ENCODE measurements around the gene SLC18A2. TPM values are rescaled to one million over a fixed set of nuclear protein-coding genes. Genes with fewer than 3 reads are reported as not detected.

Gene SLC18A2
- polyA plus RNA-seq, 1 donor from 2014 or later, result 0.19 TPM

DNA sequence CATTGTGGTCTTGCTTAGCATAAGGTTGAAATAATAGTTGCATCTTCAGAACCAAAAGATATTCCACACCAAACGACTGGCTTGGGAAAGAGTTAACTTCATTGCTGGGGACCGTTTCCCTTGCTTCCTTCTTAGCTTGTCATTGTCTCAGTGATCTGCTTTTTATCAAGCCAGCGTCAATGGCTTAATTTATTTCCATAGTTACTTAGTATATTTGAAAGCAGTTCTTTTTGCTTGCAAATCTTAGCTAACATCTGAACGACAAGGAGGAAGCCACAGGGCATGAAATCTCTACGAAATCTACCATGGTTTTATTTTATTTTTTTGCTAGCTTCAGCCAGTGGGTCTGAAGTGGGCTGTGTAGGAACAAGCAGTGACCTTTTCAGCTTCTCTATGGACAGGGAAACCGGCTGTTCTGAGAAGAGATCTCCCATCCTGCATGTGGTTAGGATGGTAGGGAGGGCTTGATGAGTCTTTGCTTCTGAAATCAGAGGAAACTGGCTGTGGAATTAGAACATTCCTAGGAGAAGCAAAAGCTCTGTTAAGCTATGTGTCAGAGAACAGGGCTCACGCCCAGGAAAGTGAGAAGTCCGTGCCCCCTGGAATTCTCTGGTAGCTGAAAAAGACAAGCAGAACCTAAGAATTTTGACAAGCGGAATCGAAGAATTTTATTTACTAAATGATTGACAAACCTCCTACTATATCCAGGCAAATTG is 8.0 kb downstream of the SLC18A2 start:
- no peaks in the 10 kb centered on the region for H3K9me3 Mint-ChIP-seq
- peaks cover 20% of the 10 kb centered on the region for H3K27me3 Mint-ChIP-seq
- H3K4me3 Mint-ChIP-seq, result no peak overlapping the region
- H3K4me1 Mint-ChIP-seq, result no peaks in the 10 kb centered on the region
- H3K27ac Mint-ChIP-seq, result no peak overlapping the region
- no peaks in the 10 kb centered on the region for H3K36me3 Mint-ChIP-seq

- H3K4me1 Mint-ChIP-seq, result no peaks in the 10 kb centered on the region
- H3K36me3 Mint-ChIP-seq, result no peaks in the 10 kb centered on the region
- H3K4me3 Mint-ChIP-seq, result no peak overlapping the region
- peak overlapping the region in 1 of 3 donors; percentile 55 for H3K27ac Mint-ChIP-seq
- no peaks in the 10 kb centered on the region for H3K9me3 Mint-ChIP-seq
- peaks cover 18% of the 10 kb centered on the region for H3K27me3 Mint-ChIP-seq
These were observed 8.7 kb downstream of the SLC18A2 start for GRCh38 chr10:117249493-117250093.

DNA sequence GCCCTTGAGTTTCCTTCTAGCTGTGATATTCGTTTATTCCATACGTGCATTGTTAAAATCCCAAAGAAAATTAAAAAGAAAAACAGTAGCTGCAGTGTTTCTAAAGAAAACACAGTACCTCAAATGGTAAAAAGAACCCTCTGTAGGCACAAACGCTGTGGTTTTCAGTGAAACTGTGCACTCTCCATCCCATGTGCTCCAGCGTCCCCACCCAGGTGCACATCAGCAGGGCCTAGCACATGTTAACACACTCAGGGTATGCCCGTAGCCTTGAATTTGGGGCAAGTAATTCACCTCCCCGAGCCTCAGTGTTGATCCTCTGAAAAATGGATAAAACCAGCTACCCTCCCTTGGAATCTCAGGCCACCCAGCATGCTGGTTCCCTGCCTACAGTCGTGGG is 9.5 kb downstream of the SLC18A2 start:
- Mint-ChIP-seq H3K27ac (no peak overlapping the region), H3K4me1 (no peaks in the 10 kb centered on the region), H3K9me3 (no peaks in the 10 kb centered on the region)

DNA sequence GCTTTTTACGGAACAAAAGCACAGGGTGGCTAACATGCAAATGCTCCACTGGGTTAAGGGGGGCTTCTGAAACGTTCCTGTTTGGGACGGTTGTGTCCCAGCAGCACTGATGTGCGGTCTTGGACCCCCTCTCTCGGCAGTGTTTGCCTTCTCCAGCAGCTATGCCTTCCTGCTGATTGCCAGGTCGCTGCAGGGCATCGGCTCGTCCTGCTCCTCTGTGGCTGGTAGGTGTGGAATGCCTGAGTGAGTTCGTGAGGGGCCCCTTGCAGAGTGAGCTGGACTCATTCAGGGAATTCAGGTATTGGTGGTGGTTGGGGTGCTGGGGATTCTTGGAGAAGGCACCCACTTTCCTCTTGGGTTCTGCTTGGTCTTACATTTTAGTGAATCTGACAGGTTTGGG is 13.0 kb downstream of the SLC18A2 start:
- H3K4me1 Mint-ChIP-seq, result no peaks in the 10 kb centered on the region
- H3K4me3 Mint-ChIP-seq, result no peak overlapping the region
- H3K27ac Mint-ChIP-seq, result no peak overlapping the region
- H3K36me3 Mint-ChIP-seq, result no peaks in the 10 kb centered on the region
- peaks cover 12% of the 10 kb centered on the region for H3K27me3 Mint-ChIP-seq
- H3K9me3 Mint-ChIP-seq, result no peaks in the 10 kb centered on the region

More for the DNA sequence above, 9.5 kb downstream of the SLC18A2 start:
- Mint-ChIP-seq H3K36me3 (no peaks in the 10 kb centered on the region), H3K27me3 (peaks cover 10% of the 10 kb centered on the region), H3K4me3 (no peak overlapping the region)

DNA sequence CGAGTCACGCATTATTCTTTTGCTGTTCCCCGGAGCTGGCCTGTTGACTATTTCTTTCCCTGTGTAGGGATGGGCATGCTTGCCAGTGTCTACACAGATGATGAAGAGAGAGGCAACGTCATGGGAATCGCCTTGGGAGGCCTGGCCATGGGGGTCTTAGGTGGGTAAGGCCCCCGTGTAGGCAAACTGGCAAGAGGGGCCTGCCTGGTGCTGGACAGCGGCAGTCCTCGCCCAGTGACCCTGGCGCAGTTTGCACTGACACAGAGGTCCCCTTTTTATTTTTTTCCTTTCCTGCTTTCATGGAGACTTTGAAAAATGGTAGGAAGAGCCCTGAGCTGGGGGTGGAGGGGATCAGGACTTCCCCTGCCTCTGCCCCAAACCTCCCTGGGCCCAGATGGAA is 13.4 kb downstream of the SLC18A2 start:
- Mint-ChIP-seq H3K4me1 (no peaks in the 10 kb centered on the region), H3K27ac (no peak overlapping the region), H3K4me3 (no peak overlapping the region), H3K27me3 (peaks cover 16% of the 10 kb centered on the region), H3K36me3 (no peaks in the 10 kb centered on the region), H3K9me3 (no peaks in the 10 kb centered on the region)

- Mint-ChIP-seq H3K27me3 (peaks cover 13% of the 10 kb centered on the region), H3K4me1 (no peaks in the 10 kb centered on the region), H3K27ac (no peak overlapping the region)
These were observed 14.1 kb downstream of the SLC18A2 start for GRCh38 chr10:117254774-117255735.

GRCh38 chr10:117255835-117256460 is 15.0 kb downstream of the SLC18A2 start:
- Mint-ChIP-seq H3K27ac (no peak overlapping the region), H3K4me3 (no peak overlapping the region), H3K27me3 (peaks cover 15% of the 10 kb centered on the region), H3K4me1 (no peaks in the 10 kb centered on the region), H3K36me3 (no peaks in the 10 kb centered on the region), H3K9me3 (no peaks in the 10 kb centered on the region)

More at GRCh38 chr10:117254774-117255735, 14.1 kb downstream of the SLC18A2 start:
- Mint-ChIP-seq H3K4me3 (no peak overlapping the region), H3K36me3 (no peaks in the 10 kb centered on the region), H3K9me3 (no peaks in the 10 kb centered on the region)

DNA sequence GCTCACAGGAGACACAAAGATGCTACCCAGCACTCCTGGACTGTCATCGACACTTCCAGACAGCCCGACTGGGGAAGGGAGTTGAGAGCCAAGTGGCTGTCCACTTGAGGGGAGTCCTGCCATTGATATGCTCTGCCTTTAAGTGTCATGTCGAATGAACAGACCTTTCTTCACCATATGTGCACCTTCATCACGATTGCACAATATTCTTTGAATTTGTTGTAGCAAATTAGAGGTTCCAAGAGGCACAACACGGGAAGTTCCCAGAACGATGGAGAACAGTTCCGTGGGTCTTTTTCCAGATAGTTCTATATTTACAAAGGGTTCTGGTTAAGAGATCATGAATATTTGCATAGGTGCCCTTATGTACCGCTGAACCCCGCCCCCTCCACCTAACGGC is 16.0 kb downstream of the SLC18A2 start:
- H3K4me1 Mint-ChIP-seq, result no peaks in the 10 kb centered on the region
- H3K27me3 Mint-ChIP-seq, result peaks cover 20% of the 10 kb centered on the region
- no peaks in the 10 kb centered on the region for H3K36me3 Mint-ChIP-seq
- H3K4me3 Mint-ChIP-seq, result no peak overlapping the region
- H3K9me3 Mint-ChIP-seq, result no peaks in the 10 kb centered on the region
- H3K27ac Mint-ChIP-seq, result no peak overlapping the region

DNA sequence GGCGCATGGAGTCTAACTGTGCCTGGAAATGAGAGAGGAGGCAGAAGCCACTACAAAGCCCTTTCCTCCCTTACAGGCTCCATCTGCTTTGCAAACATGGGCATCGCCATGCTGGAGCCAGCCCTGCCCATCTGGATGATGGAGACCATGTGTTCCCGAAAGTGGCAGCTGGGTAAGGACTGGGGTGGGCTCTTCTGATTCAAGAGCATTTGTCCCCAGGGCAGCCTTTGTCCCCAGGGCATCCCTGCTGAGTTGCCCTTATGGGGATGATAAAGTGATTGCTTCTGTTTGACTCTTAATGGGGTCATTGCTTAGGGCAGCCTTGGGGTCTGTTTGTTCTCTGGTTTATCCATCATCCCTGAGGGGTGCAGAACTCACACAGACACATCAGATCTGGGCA is 16.8 kb downstream of the SLC18A2 start:
- Mint-ChIP-seq H3K4me1 (no peaks in the 10 kb centered on the region), H3K36me3 (no peaks in the 10 kb centered on the region), H3K27me3 (peaks cover 23% of the 10 kb centered on the region), H3K9me3 (no peaks in the 10 kb centered on the region), H3K4me3 (no peak overlapping the region), H3K27ac (peak overlapping the region in 1 of 3 donors; percentile 47)

DNA sequence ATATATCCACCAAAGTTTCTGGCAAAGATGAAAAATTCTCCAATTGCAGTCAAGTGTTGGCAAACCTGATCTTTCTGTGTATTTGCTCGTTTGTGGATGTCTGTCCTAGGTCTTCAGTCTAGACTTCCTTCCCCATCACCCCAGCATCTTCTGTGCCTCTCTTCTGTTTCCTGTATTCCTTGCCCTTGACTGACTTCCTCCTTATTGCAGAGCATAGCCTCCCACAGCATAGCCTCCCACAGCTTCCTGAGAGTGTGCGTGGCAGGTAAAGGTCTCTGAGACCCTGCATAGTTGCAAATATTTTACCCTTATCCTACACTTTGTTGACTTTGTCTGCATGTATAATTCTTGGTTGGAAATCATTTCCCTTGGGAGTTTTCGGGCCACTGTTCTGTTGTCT is 18.4 kb downstream of the SLC18A2 start:
- H3K27ac Mint-ChIP-seq, result no peak overlapping the region
- peaks cover 24% of the 10 kb centered on the region for H3K27me3 Mint-ChIP-seq
- no peaks in the 10 kb centered on the region for H3K9me3 Mint-ChIP-seq
- no peak overlapping the region for H3K4me3 Mint-ChIP-seq
- no peaks in the 10 kb centered on the region for H3K4me1 Mint-ChIP-seq
- no peaks in the 10 kb centered on the region for H3K36me3 Mint-ChIP-seq

- Mint-ChIP-seq H3K27me3 (peaks cover 24% of the 10 kb centered on the region), H3K36me3 (no peaks in the 10 kb centered on the region), H3K4me1 (no peaks in the 10 kb centered on the region), H3K4me3 (no peak overlapping the region), H3K27ac (peak overlapping the region in 1 of 3 donors; percentile 36), H3K9me3 (no peaks in the 10 kb centered on the region)
These were observed 19.2 kb downstream of the SLC18A2 start for GRCh38 chr10:117260084-117260483.

- Mint-ChIP-seq H3K27ac (no peak overlapping the region), H3K27me3 (peaks cover 24% of the 10 kb centered on the region), H3K4me1 (no peaks in the 10 kb centered on the region), H3K36me3 (no peaks in the 10 kb centered on the region), H3K4me3 (no peak overlapping the region), H3K9me3 (no peaks in the 10 kb centered on the region)
These were observed 20.6 kb downstream of the SLC18A2 start for GRCh38 chr10:117261501-117261900.

- Mint-ChIP-seq H3K36me3 (no peaks in the 10 kb centered on the region), H3K4me3 (no peak overlapping the region), H3K9me3 (no peaks in the 10 kb centered on the region), H3K4me1 (no peaks in the 10 kb centered on the region), H3K27me3 (peaks cover 19% of the 10 kb centered on the region), H3K27ac (no peak overlapping the region)
These were observed 21.5 kb downstream of the SLC18A2 start for GRCh38 chr10:117262291-117262902.

DNA sequence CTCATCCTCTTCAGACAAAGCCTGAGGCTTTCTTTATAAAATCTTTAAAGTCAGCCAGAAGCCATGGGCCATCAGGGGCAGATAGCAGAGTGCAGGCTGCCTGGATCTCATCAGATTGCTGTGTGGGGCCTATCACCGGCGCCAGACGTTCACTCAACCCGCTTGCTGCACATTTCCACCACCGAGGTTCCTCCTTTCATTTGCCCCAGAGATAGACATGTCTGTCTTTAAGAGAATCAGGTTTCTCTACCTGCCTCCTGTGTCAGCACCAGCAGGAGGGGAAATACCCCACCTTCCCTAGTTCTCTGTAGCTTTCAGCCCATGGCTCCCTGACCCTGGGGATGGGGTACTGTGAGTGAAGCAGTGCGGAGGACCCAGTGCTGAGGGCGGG is 22.0 kb downstream of the SLC18A2 start:
- Mint-ChIP-seq H3K27me3 (peaks cover 19% of the 10 kb centered on the region), H3K36me3 (no peaks in the 10 kb centered on the region), H3K9me3 (no peaks in the 10 kb centered on the region), H3K27ac (no peak overlapping the region), H3K4me3 (no peak overlapping the region), H3K4me1 (no peaks in the 10 kb centered on the region)

Data from IgD-negative memory B cell (primary cell).